GM18861 (cell line): ENCODE data around the gene PTTG2.
"Not testable (repeated sequence)": the region's sequence is repeated elsewhere in the genome, so short reads cannot be mapped to it uniquely, and the experiment has no call there.

ENCODE experiments used
- ATAC-seq: cut with Tn5 transposase; IDR thresholded peaks from one replicate; pipeline ENCODE4 v1.9.1; 2021; ENCODE audit not compliant: unreplicated experiment

Gene PTTG2

GRCh38 chr4:37953620-37954293 lies 6.4 kb upstream of the PTTG2 start:
- no peak for ATAC-seq

- no peak for ATAC-seq
Observed at GRCh38 chr4:37956941-37957340, 3.3 kb upstream of the PTTG2 start.

DNA sequence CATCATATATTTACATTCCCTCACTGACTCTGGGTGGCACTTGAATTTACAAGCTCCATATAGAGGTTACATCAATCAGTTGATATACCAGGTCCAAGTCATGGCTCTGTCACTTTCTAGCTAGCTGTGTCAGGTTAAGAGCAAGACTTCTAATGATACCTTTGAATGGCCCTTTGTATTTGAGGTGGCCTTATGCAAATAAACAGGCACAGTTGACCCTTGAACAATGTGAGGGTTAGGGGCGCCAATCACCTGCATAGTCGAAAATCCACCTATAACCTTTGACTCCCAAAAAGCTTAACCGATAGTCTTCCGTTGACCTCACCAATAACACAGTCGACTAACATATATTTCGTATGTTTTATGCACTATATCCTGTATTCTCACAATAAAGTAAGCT lies 1.3 kb upstream of the PTTG2 start:
- ATAC-seq = no peak

- no peak for ATAC-seq
Observed at GRCh38 chr4:37960679-37961450, 667 bp downstream of the PTTG2 start.

GRCh38 chr4:37964734-37965457 lies 4.7 kb downstream of the PTTG2 start:
- ATAC-seq = peak; percentile 55

DNA sequence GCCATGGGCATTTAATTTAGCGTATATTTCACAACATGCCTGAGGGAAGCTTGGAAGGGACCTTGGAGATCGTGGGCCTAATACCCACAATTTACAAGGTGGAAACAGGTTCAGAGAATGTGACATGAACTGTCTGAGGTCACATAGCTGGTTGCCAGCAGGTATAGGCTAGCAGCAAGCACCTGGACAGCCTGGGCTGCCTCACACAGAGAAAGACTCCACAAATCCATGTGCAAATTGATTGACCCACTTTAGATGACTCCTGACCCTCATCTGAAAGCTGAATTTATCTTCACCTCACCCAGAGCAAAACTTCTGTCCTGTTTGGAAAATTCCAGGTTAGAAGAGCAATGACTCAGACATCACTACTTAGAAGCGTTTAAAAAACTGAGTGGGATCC lies 5.8 kb downstream of the PTTG2 start:
- no peak for ATAC-seq

GRCh38 chr4:37967736-37968135 lies 7.5 kb downstream of the PTTG2 start:
- no peak for ATAC-seq

DNA sequence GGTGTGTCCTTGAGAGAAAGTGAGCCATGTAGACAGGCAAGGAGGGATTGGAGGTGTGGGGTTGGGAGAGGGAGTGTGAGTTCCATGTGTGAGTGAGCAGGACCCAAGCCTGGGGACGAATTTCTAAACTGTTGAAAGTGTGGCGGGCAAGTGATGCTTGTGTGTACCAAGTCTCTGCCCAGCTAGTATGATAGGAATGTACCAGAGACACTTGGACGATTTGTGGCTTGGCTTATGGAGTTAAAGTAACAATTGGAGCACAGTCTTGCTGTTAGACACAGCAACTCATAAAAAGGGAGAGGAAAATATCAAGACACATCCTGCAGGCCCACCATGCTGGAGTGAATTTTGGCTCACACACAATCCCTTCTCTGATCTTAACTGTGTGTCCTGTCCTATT lies 8.5 kb downstream of the PTTG2 start:
- ATAC-seq = no peak

DNA sequence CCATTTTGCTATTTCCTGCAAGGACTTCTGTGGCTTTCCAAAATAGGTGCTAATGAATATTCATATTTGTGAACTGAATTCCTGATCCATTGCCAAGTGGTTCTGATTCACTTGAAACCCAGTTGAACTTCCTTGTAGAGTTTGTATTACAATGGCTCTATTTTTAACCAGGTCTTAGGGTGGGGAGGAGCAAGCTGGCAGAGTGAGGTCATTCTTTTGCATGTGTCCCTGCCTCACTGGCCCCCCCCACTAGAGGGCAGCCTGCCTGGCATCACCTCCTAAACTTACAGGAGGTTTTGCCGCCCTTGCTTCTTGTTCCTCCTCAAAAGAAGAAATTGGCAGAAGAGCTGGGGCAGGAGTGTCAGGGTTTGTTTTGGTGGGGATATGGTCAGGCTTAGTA lies 10.5 kb downstream of the PTTG2 start:
- no peak for ATAC-seq

DNA sequence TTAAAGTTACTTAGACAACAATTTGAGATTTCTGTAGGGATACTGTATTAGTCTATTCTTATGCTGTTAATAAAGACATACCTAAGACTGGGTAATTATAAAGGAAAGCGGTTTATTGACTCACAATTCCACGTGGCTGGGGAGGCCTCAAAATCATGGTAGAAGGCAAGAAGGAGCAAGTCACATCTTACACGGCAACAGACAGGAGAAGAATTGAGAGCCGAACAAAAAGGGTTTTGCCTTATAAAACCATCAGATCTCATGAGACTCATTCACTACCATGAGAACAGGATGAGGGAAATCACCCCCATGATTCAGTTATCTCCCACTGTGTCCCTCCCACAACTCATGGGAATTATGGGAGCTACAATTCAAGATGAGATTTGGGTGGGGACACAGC lies 11.0 kb downstream of the PTTG2 start:
- no peak for ATAC-seq

DNA sequence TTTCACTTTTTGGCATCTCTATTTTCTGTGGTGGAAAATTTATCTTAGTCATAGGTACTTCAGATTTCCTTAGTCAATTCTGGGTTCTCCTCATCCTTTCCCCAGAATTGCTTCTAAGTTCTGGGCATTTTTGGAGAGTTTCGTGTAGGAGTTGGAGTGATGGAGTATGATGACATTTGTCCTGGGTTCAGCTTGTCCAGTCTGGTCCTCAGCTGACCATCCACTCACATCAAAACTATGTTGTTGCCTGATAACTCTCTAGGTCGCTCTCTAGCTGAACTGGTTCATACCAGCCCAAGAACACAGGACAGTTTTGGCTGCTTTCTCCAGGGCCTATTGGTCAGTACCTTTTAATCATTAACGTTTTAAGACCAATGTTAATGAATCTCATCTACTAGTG lies 13.2 kb downstream of the PTTG2 start:
- ATAC-seq = no peak

DNA sequence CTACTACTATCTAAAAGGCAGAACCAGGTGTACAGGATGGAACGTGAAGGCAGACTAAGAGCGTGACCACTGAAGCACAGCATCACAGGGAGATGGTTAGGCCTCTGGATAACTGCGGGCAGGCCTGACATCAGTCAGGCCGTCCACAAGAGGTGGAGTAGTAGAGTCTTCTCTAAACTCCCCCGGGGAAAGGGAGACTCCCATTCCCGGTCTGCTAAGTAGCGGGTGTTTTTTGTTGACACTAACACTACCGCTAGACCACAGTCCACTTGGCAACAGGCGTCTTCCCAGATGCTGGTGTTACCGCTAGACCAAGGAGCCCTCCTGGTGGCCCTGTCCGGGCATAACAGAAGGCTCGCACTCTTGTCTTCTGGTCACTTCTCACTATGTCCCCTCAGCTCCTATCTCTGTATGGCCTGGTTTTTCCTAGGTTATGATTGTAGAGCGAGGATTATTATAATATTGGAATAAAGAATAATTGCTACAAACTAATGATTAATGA lies 15.2 kb downstream of the PTTG2 start:
- not testable (repeated sequence) for ATAC-seq

- no peak for ATAC-seq
Observed at GRCh38 chr4:37976507-37976906, 16.3 kb downstream of the PTTG2 start.

DNA sequence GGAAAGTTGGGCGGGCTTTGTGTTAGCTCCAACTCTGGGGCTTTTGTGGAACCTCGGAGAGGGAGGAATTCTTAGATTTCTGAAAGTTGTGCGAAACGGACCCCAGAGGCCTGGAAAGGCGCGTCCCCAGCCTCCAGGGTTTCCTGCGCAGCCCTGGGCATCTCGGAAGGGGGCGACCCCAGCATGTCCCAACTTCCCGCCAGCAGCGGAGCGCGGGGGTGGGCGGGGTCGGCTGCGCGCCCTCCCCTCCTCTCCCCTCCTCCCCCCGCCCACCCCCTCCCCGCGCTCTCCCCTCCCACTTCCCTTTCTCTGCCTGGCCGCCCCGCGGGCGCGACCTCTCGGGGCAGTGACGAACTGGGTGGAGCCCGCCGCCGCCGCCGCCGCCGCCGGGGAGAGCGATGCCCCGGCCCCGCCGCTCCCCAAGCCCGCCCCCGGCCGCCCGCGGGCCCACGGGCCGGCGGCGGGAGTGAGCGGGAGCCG lies 16.8 kb downstream of the PTTG2 start:
- peak; percentile 50 for ATAC-seq

- ATAC-seq = peak; percentile 46
Observed at GRCh38 chr4:37977471-37978247, 17.5 kb downstream of the PTTG2 start.

DNA sequence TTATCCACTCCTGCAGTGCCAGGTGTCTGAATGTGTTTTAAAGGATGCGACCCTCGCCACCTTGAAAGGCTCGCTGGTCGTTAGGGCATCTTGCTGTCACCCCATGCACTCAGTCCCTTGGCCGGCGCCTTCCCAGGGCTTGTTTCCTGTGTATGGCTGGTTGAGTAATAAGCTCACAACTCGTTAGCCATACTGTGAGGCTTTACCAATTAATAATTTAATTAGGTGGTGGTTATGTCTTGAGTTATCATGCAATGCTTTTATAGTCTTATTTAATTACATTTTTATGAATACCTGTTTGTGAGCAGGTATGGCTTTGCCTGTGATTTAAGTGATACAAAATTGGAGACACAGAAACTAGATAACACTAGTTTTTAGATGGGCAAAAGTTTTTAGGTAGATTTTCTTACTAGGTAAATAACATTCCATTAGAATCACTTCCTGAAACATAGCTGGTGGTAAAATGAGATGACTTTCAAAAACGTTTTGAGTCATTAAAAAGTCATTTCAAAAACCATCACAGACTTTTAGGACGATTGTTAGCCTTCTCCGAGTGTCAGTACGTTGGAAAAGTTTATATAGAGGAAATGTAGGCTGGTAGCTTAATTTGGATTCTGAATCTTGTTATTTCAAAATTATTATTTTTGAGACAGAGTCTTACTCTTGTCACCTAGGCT lies 18.2 kb downstream of the PTTG2 start:
- ATAC-seq = peak; percentile 20

DNA sequence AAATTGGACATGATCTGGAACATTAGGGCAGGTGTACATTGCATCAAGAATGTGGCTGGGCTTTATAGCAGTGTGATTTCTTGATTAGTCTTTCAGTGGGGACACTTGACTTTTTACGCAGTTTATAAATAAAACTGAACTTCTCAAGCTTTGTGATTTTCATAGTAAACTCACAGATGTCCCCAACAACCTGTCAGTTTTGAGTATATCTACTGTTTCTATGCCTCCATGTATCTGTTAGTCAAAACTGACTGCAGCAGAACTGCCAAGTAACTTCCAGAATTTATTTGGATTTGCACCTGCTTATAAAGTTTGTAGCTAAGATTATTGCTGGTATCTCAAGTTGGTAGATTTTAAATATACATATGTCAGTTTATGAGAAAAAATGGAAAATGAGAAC lies 20.0 kb downstream of the PTTG2 start:
- ATAC-seq = no peak

DNA sequence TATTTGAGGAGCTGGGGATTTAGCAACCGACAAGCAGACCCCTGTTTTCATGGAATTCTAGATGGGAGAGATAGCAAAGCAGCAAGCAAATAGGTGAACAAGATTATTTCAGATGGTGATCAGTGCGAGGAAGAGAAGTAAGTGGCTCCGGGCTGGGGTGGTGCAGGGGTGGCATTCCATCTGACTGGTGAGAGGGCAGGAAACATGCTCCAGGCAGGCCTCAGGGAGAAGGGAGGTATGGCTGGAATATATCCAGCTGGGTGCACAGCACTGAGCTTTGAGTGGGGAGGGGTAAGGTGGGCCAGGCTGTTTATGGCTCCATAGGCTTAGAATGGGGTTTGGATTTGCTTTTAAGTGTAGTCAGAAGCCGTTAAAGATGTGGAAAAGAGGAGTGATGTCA lies 21.2 kb downstream of the PTTG2 start:
- no peak for ATAC-seq

DNA sequence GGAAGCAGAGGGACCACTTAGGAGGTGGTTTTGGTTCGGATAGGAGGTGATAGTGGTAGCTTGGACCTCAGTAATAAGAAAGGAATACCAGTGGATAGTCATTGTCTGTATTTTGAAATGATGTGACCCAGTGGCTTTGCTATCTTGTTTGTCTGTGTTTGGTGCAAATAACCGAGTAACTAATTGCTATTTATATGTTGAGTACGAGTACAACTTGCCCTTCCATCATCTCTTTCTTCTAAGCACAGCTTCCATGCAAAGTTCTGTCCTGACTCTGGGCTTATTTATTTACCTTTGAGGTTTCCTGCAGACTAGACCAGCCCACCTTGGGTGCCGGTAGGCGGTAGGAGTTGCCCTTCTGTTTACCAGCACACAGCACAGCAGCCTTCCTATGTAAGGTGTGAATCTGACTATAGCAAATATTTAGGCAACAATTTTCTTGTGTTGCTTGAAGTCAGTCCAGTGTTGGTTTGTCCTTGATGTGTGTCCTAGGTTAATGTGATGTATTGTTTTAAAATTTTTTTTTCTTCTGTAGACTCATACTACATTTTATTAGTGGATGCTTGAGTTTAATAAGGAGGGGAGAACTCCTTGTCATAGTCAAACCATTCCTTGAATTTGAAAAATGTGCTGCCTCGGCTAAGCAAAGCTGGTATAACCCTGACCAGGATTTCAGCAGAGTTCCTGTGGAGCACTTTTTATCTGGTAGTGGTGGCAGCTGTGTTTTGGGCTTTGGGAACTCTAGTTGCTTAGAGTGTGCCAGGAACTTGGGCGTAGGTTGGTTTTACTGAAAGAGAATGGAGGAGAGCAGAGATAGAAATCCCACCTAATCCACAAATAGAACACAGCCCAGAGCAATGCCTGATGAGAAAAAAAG lies 21.9 kb downstream of the PTTG2 start:
- ATAC-seq = no peak
